ENCODE data around the gene NANS. TPM values are rescaled to one million over a fixed set of nuclear protein-coding genes. Genes with fewer than 3 reads are reported as not detected.

The NANS gene
- total RNA-seq, 1 experiment from 2014 or later = 60.4 TPM

Other genes starting within 250 kb of the NANS start
- gene FOXE1, start 203.5 kb upstream of the NANS start, total RNA-seq (2014; rRNA removed; shearing (Covaris generic)) = not detected in 2 replicates
- 15.8 and 17.1 TPM in 2 replicates for gene TRMO, start 134.2 kb upstream of the NANS start, total RNA-seq (2014; rRNA removed; shearing (Covaris generic))
- gene HEMGN, start 118.6 kb upstream of the NANS start, total RNA-seq (2014; rRNA removed; shearing (Covaris generic)) = not detected in 2 replicates
- gene ANP32B, start 73.4 kb upstream of the NANS start, total RNA-seq (2014; rRNA removed; shearing (Covaris generic)) = 40.7 and 45.7 TPM in 2 replicates
- gene TRIM14, start 62.5 kb downstream of the NANS start, total RNA-seq (2014; rRNA removed; shearing (Covaris generic)) = 0.22 and 0.30 TPM in 2 replicates
- 0.55 and 0.61 TPM in 2 replicates for gene CORO2A, start 135.9 kb downstream of the NANS start, total RNA-seq (2014; rRNA removed; shearing (Covaris generic))
- 1.4 and 1.8 TPM in 2 replicates for gene TBC1D2, start 198.9 kb downstream of the NANS start, total RNA-seq (2014; rRNA removed; shearing (Covaris generic))

Measured in SJCRH30 (cell line).